Caki2 (cell line): Measurements from ENCODE around the gene PTCD2. TPM values are rescaled to one million over a fixed set of nuclear protein-coding genes. Genes with fewer than 3 reads are reported as not detected.

Source experiments
- DNase-seq: peaks from one replicate; pipeline ENCODE4 v3.0.0-alpha.2; 2015; ENCODE audit warnings: low read depth
- in situ Hi-C: cut with HindIII; loops from 2 replicates; pipeline ENCODE4 v1.10.0; 2016; ENCODE audit warnings: low sequenced_read_pairs, low pct_unique_long_range_greater_than_20kb, mixed read lengths
- total RNA-seq: library from RNA; depleted of rRNA; stranded (reverse); fragments of >200 nt; shearing (Covaris generic); gene quantifications from 2 replicates; pipeline ENCODE4 v1.2.3, GENCODE V29; 2014; ENCODE audit warnings: low replicate concordance; rRNA removed

PTCD2 gene, protein sequence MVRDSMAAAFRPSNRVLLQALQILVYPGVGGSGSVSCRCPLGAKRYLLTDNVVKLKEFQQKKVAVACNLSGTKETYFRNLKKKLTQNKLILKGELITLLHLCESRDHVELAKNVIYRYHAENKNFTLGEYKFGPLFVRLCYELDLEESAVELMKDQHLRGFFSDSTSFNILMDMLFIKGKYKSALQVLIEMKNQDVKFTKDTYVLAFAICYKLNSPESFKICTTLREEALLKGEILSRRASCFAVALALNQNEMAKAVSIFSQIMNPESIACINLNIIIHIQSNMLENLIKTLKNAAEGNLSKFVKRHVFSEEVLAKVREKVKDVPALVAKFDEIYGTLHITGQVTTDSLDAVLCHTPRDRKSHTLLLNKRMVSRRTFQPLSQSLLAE
- 6.3 and 9.7 TPM in 2 replicates for total RNA-seq

DNA sequence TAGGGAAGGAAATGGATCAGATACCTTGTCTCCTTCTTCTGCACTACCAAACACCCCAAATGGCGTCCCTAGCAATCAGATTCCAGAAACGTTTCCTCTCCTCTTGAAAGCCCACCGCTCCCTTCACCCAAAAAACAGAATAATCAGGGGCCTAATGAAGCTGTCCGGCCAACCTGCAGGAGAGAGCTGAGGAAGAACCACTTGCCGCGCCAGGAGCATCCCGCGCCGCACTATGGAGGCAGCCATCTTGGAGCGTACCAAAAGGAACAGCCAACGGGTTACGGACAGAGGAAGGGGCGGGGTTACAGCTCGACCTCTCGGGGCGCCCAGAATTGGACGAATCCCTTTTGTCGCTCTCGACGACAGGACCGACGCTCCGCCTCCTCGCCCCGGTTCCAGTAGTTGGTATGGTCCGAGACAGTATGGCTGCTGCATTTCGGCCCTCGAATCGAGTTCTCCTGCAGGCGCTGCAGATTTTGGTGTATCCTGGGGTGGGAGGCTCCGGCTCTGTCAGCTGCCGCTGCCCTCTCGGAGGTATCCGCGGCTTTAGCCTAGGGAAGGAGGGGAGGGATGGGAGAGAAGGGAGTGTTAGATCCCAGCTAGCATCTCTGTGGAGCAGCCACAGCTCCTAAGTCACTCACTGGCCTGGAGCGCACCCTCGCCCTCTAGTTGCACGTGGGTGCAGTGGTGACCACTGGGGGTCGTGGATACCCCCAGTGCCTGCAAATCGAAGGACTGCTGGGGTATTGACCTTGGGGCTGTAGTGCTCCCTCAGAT lies at the start of gene PTCD2, which contains the start of gene MRPS27:
Gene PTCD2 (plus strand): TSS at position 398 of the 777 bp plus-strand sequence. CDS start 10 bp downstream, at position 408.
Gene MRPS27 (minus strand): TSS at position 265 of the 777 bp plus-strand sequence. CDS start 19 bp downstream, at position 246.
- in situ Hi-C loops = no loop called here
- peak; percentile 90 for DNase-seq

DNA sequence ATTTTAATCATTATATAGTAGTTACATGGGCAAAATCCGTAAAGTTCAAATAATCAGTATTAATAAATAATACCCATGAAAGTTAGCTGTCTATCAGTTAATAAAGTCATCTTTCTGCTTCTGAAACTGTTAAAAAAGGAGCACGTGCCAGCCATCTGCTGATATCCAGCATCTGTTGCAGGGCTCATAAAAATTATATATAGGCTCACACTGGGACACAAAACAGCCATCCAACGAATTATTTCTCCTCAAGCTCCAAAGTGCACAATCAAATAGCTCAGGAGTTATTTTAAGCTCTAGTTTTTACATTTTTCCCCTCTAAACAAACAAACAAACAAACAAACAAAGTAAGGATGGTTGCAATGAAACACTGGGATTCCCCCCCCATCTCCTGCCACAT lies 48.5 kb upstream of the PTCD2 start:
- no peak for DNase-seq
- in situ Hi-C loops = no loop called here

DNA sequence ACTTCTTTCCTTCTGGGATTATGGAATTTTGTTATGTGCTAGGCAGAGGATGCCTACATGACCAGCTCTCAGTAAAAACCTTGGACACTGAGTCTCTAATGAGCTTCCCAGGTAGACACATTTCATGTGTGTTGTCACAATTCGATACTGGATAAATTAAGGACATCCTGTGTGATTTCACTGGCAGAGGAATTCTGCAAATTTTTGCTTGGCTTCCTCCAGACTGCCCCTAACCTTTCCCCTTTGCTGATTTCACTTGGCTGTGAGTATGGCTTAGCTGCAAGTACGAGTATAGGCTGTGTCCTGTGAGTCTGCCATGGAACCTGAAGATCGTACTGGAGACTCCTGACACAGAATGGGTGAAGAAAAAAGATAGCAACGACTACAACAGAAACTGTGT lies 47.8 kb upstream of the PTCD2 start:
- in situ Hi-C loops = no loop called here
- DNase-seq = no peak

DNA sequence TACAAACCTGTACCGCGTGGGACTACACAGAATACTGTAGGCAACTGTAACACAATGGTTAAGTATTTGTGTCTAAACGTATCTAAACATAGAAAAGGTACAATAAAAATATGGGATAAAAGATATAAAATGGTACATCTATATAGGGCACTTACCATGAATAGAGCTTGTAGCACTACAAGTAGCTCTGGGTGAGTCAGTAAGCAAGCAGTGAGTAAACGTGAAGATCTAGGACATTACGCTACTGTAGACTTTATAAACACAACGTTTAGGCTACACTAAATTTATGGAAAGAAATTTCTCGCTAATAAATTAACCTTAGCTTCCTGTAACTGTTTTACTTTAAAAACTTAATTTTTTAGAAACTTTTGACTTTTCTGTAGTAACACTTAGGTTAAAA lies 46.6 kb upstream of the PTCD2 start:
- DNase-seq = no peak
- in situ Hi-C loops = no loop called here

DNA sequence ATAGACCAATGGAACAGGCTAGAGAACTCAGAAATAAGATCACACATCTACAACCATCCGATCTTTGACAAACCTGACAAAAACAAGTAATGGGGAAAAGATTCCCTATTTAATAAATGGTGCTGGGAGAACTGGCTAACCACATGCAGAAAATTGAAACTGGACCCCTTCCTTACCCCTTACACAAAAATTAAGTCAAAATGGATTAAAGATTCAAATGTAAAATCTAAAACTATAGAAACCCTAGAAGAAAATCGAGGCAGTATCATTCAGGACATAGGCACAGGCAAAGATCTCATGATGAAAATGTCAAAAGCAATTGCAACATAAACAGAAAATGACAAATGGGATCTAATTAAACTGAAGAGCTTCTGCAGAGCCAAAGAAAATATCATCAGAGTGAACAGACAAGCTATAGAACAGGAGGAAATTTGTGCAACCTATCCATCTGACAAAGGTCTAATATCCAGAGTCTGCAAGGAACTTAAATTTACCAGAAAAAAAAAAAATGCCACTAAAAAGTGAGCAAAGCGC lies 43.9 kb upstream of the PTCD2 start:
- in situ Hi-C loops = no loop called here
- DNase-seq = no peak

DNA sequence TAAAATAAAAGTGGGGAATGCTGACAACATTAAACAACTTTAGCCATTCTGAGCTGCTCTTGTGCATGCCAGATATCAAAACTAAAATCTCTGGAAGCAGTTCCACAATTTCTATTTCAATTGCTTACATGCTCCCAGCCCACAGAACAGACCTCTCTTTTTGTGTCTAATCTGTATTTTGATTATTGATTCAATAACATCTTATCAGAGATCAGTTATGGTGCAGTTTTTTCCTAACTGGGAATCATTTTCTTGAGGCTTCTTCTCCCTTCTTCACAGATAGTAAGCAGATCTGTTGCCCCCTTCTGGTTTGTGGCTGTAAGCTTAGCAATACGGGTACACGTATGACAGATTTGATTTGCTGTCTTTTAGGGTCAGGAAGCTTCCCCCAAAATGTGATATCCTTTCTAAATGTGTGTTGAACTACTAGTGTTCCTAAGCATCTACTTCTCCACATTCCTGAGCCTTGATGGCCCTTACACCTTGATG lies 39.5 kb upstream of the PTCD2 start:
- peak; percentile 30 for DNase-seq
- in situ Hi-C loops = no loop called here

DNA sequence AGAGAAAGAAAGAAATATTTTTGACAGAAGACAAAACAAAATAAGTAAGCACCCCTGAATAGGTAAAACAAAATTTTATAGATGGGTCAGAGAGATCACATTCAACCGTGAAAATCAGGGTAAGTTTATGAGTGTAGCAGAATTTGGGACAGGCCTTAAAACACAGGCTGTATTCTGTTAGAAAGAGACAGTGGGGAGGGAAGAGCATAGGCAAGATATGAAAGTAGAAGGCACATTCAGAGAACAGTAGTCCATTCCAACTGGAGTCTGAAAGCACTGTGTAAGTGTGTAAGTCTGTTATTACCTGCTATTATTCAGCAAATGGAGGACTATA lies 38.8 kb upstream of the PTCD2 start:
- DNase-seq = no peak
- in situ Hi-C loops = no loop called here

DNA sequence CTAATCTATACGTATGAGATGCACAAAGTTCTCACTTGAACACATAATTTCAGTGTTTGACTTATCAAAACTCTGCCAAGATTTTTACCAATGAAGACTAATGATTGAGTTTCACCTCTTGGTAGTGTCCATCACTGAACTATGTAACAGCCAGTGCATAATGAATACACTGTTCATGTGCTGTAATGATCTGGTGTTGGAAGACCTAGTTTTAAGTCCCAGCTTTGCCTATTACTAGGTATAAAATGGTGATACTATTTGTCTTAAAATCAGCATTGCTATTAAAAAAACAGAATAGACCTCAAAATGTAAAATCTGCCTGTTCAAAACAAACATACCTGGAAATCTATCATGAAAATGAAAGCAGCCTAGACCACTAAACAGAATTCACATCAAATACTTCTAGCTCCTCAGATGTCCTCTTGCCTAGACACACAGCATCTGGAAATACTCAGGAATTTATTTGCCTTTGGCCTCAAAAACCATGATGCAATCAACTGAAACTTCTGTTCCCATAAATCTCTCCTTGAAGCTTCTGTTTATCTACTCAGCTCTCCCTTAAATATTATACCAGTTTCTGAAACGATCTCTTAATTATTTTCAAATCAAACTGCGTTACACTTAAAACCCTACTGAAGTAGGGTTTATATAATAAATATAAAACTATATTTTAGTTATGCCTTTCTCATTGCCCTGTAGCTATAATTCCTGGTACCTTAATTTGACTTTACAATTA lies 38.2 kb upstream of the PTCD2 start:
- in situ Hi-C loops = no loop called here
- no peak for DNase-seq

DNA sequence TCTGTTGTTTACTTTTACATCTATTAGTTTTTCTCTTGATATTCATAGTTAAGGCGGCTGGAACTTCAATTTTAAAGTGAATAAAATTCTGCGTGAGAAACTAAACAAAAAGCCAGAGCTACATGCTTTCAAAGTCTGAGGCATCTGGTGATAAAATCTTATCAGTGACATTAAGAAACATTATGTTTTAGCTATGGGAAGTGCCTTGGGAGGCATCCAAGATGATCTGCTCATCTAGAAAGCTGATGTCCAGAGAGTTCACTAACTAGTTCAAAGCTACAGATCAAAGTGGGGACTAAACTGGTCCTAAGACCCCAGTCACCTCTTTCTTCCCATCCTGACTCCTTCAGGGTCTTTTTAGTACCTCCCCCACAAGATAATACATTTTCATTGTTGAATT lies 37.3 kb upstream of the PTCD2 start:
- no peak for DNase-seq
- in situ Hi-C loops = no loop called here

DNA sequence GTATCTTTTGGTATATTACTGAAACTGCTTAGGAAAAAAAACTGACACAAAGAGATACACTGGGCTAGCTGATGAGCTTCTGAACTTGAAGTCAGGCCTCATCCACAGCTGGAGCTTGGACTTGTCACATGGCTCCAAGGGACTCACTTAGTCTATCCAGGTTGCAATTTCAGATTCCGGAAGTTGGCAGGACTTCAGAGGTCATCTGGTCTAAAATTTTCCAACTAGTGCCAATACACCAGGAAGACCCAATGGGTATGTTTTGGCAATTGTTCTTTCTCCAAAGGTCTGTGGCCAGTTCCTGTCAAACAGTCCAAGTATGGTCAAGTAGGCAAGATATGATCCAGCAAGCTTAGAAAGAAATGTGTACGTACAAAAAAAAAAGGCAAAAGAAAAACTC lies 36.8 kb upstream of the PTCD2 start:
- in situ Hi-C loops = no loop called here
- no peak for DNase-seq

DNA sequence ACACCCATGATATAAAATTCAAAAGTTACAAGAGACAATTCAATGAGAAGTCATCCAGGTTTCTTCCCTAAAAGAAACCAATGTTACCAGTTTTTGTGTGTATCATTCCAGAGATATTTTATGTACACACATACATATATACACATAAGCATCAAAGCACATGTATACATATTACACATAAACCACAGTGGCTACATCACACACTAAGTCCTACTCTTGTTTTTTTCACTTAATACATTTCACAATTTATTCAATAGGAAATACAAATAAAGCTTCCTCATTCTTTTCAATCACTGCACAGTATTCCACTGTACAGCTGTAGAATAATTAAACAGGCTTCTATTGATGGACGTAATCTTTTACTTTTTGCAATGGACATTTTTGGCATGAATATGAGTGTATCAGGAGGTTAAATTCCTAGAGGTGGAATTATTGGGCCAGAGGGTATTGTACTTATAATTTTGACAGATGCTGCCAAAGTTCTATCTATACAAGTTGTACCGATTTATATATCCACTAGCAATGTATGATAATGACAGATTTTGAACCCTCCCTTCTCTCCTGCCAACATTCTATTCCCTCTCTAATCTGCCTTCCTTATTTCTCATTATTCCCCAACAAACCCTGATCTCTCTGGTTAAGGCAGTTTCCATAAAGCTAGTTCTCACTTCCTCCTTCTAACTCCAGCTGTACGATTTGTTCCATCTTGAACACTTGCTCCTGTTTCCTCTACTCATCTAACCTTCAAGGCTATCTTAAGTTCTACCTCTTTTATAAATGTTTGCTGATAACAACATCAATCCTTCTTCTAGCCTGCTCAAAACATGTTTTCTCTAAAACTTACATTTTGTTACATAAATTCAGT lies 35.4 kb upstream of the PTCD2 start:
- no peak for DNase-seq
- in situ Hi-C loops = no loop called here

DNA sequence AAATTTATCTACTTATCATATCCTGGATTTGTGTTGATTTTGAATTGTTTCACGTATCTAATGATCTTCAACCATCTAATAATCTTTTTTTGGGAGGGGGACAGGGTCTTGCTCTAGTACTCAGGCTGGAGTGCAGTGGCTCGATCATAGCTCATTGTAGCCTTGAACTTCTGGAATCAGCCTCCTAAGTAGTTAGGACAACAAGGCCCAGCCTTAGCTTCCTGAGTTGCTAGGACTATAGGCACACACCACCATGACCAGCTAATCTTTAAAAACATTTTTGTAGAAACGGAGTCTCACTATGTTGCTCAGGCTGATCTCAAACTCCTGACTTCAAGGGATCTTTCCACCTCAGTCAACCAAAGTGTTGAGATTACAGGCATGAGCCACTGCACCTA lies 34.8 kb upstream of the PTCD2 start:
- in situ Hi-C loops = no loop called here
- DNase-seq = no peak

DNA sequence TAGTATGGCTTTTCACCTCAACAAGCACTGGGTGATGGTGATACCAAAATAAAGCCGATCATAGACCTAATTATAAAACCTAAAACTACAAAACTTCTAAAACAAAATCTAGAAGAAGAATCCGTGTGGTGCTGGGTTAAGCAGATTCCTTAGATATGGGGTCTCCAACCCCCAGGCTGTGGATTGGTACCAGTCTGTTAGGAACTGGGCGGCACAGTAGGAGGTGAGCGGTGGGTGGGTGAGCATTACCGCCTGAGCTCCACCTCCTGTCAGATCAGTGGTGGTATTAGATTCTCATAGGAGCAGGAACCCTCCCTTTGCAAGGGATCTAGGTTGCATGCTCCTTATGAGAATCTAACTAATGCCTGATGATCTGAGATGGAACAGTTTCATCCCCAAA lies 33.4 kb upstream of the PTCD2 start:
- no peak for DNase-seq
- in situ Hi-C loops = no loop called here

DNA sequence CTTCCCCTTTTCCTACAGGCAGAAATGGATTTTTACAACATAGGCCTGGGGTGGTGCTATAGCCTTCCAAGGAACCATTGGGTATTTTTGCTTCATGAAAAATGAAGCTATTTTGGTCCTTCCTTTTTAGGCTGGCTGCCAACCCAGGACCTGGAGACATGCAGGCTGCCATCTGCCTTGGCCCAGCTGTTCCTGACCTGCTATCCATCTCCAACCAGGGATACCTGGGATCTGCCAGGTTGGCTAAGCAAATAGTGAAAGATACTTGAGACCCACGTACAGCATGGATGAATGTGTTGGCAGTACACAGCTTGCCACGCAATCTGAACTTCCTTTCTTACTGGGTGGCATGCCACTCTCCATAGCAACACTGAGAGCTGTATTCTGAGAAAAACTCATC lies 31.2 kb upstream of the PTCD2 start:
- in situ Hi-C loops = no loop called here
- DNase-seq = no peak

DNA sequence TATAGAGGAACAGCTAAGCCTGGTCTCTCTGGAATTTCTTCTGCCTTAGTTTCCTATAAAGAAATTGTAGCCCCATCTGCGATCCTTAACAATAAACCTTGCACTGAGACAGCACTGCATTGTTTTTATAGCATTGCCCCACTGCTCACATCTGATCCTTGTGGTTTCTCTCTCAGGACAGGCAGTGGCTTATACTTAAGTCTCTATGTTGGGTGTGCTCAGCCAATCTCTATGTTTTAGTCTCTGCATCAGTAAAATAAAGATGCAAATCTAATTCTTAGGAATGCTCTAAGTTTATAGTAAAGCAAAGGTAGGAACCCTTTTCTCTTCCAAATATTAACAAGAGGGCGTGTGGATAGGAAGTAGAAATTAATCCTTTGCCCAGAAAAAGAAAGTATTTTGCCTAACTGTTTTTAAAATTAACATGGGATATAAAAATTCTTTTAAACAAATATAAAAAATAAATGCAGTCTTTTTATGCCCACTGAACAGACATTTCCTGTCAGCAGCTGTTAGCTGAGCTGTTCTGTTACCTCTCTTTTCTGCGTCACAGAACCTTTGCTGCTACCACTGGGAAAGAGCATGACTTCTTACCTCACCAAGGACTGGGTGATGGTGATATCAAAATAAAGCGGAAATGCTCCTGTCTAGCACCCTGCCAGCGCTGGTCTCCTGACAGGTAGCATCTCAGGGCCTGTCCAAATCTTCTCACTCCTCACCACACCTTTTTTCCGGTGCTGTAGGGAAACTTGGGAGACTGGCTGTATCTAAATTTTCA lies 29.6 kb upstream of the PTCD2 start:
- no peak for DNase-seq
- in situ Hi-C loops = no loop called here

DNA sequence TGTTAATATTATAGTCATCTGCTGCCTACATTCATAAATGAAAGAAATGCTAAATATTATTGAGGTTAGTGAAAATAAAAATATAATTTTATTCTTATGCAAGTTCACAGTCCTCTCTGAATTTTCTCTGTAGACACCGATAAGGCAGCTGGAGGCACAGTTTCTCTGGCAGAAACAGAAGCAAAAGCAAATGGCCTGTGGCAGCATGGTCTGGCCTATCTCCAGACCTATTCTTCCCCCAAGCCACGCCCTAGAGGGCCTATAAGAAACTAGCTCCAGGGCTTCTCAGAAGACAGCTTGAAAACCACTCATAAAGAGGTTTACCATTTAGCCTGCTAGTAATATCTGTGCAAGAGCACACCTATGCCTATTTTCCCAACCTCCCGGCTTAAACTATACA lies 28.6 kb upstream of the PTCD2 start:
- DNase-seq = no peak
- in situ Hi-C loops = no loop called here

DNA sequence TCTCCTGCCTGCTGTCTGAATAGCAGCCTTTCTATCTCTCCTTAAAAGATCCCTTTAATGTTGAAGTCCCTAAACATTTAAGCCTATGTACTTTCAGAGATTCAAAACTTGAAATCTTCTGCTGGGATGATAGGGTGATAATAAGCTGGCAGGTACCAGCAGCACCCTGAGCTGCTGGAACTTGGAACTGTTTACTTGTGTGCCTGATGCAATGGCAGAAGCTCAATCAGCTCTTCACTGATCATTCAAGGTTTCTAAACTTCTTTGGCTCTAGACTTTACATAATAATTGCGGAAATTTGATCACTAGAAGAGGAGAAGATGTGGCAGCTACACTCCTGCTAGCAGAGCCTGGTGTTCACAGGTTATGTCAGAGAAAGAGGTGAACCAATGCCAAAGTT lies 27.8 kb upstream of the PTCD2 start:
- DNase-seq = no peak
- in situ Hi-C loops = no loop called here
